K562 (cell line): ENCODE measurements around the gene ATXN7L1. TPM values are rescaled to one million over a fixed set of nuclear protein-coding genes. Genes with fewer than 3 reads are reported as not detected.

Experiments used
- ATAC-seq: fragments of 200-7000 bp; cut with Tn5 transposase; 3 replicates; pipeline ENCODE4 v1.9.1; 2020; ENCODE audit warnings: moderate library complexity
- BruUV-seq: library from RNA; stranded (reverse); fragments of 400-500 nt; replicated peaks from 2 replicates; lab custom pipeline; 2021; lab: Mats Ljungman, UMichigan
- CTCF ChIA-PET: fragments of 300-600 bp; formaldehyde crosslinking; extraction: SDS; loops from one replicate; lab custom pipeline; 2021; ENCODE audit warnings: low intra/inter-chr PET ratio; lab: Yijun Ruan, JAX
- POLR2A ChIA-PET: fragments of 300-600, 350-650 bp; sonication (Branson Sonifier 250); formaldehyde crosslinking; extraction: SDS; loops from one replicate; lab custom pipeline; 2021; ENCODE audit warnings: antibody characterized with exemption, inconsistent platforms; lab: Yijun Ruan, JAX
- DNase-seq, 4 experiments: peaks; one replicate each; pipeline versions ENCODE4 v3.0.0 to v3.0.0-alpha.2; 2011 to 2018; ENCODE audit warnings: low spot score in 3 of 4, mixed read lengths in 3 of 4; ENCODE audit errors: extremely low read depth in 1 of 4
- FAIRE-seq: peaks from 2 replicates; lab custom pipeline; 2011; peaks lifted over from hg19 to GRCh38; lab: Jason Lieb, UNC
- H2AFZ ChIP-seq: 2 replicates; pipeline ENCODE4 v1.6.0; 2011; ENCODE audit warnings: low read depth, low read length, control low read depth, inconsistent platforms
- H3K27ac ChIP-seq: fragments of 200-600 bp; 3 replicates; pipeline ENCODE4 v1.8.0; 2011; ENCODE audit warnings: low read depth, mild to moderate bottlenecking, control low read depth, inconsistent platforms, low read length, moderate library complexity, mixed read lengths; ENCODE audit errors: extremely low read depth
- H3K27me3 ChIP-seq, 2 experiments: fragments of 300-600 bp in 1 of 2; 2 replicates in 1 of 2; 3 replicates in 1 of 2; pipeline versions ENCODE4 v1.6.0 to v1.8.0; 2011; ENCODE audit warnings: inconsistent platforms in 2 of 2, low read length in 2 of 2, mild to moderate bottlenecking in 1 of 2, mixed read lengths in 1 of 2, moderate library complexity in 1 of 2; ENCODE audit not compliant: control insufficient read depth in 2 of 2, insufficient read depth in 2 of 2
- H3K36me3 ChIP-seq: fragments of 300-600 bp; 3 replicates; pipeline ENCODE4 v1.8.0; 2011; ENCODE audit warnings: mild to moderate bottlenecking, low read length, inconsistent platforms; ENCODE audit not compliant: control insufficient read depth, insufficient read depth
- H3K4me1 ChIP-seq, 2 experiments: fragments of 200-600 bp in 1 of 2; replicated peaks in 1 of 2; 2 replicates in 1 of 2; 3 replicates in 1 of 2; pipeline versions ENCODE4 v1.5.1 to v1.8.0; 2011; ENCODE audit warnings: inconsistent platforms in 2 of 2, low read length in 2 of 2, mild to moderate bottlenecking in 1 of 2, mixed read lengths in 1 of 2, moderate library complexity in 1 of 2; ENCODE audit not compliant: control insufficient read depth in 2 of 2, insufficient read depth in 2 of 2
- H3K4me2 ChIP-seq: 2 replicates; pipeline ENCODE4 v1.6.1; 2011; ENCODE audit warnings: low read length, control low read depth, inconsistent platforms, mixed read lengths; ENCODE audit not compliant: insufficient read depth
- H3K4me3 ChIP-seq: fragments of 200-600 bp; sonication (generic), shearing (Covaris generic); 2 replicates; pipeline ENCODE4 v1.5.1; 2016; ENCODE audit warnings: control low read depth, inconsistent platforms
- H3K79me2 ChIP-seq: fragments of 200-600 bp; 3 replicates; pipeline ENCODE4 v1.8.0; 2011; ENCODE audit warnings: low read length, inconsistent platforms; ENCODE audit not compliant: control insufficient read depth, insufficient read depth
- H3K9ac ChIP-seq, 2 experiments: 2 replicates each; pipeline versions ENCODE4 v1.6.0 to v1.6.1; 2011; ENCODE audit warnings: low read depth in 2 of 2, low read length in 2 of 2, control low read depth in 1 of 2, inconsistent platforms in 1 of 2, mild to moderate bottlenecking in 1 of 2, mixed read lengths in 1 of 2; ENCODE audit not compliant: insufficient read depth in 1 of 2
- H3K9me1 ChIP-seq: one replicate; pipeline ENCODE4 v1.6.0; 2011; ENCODE audit warnings: inconsistent platforms, mild to moderate bottlenecking, low read length, moderate library complexity; ENCODE audit not compliant: control insufficient read depth, insufficient read depth
- H3K9me3 ChIP-seq: replicated peaks from 2 replicates; pipeline ENCODE4 v1.5.1; 2011; ENCODE audit warnings: low read depth, low read length, inconsistent platforms; ENCODE audit not compliant: control insufficient read depth, insufficient read depth
- H4K20me1 ChIP-seq: replicated peaks from 2 replicates; pipeline ENCODE4 v1.6.1; 2011; ENCODE audit warnings: low read length, inconsistent platforms, mixed read lengths; ENCODE audit not compliant: control insufficient read depth, insufficient read depth
- CEBPB ChIP-seq: fragments of 450-650 bp; IDR thresholded peaks from 2 replicates; pipeline ENCODE4 v1.6.1; 2016; ENCODE audit warnings: missing genetic modification characterization, missing compliant biosample characterization
- CEBPG ChIP-seq, 3 experiments: fragments of 200-800 bp in 1 of 3; sonication (Bioruptor generic) in 1 of 3; sonication (generic) in 1 of 3; formaldehyde crosslinking in 1 of 3; IDR thresholded peaks in 2 of 3; conservative IDR thresholded peaks in 1 of 3; 2 replicates each; pipeline versions ENCODE4 v1.6.1 to v1.8.0; 2016 to 2022; ENCODE audit warnings: missing compliant biosample characterization in 2 of 3, missing genetic modification characterization in 2 of 3, mild to moderate bottlenecking in 1 of 3, missing genetic modification reagents in 1 of 3
- WGBS: fragments of 100-300 bp; shearing (Covaris generic); methylation state at CpG from one replicate; pipeline ENCODE4 v1.1.6; 2016; ENCODE audit warnings: low coverage, mixed read lengths; ENCODE audit not compliant: insufficient coverage; ENCODE audit errors: missing lambda C conversion rate; 5-methylcytosine and 5-hydroxymethylcytosine counted together
- in situ Hi-C: fragments of 300-500 bp; cut with MboI; formaldehyde crosslinking; loops from 4 replicates; pipeline ENCODE4 v1.15.0; 2018; ENCODE audit warnings: inconsistent platforms, mixed read lengths
- intact Hi-C: fragments of 100-400 bp; cut with micrococcal nuclease; formaldehyde crosslinking; loops from 2 replicates; pipeline ENCODE4 v1.14.2; 2022
- polyA plus RNA-seq, 8 experiments: library from polyadenylated mRNA; depleted of rRNA in 4 of 8; stranded (reverse) in 5 of 8; unstranded in 3 of 8; fragments of >200 nt; fragmentation: Nextera tagmentation in 2 of 8; fragmentation: Illumina TruSeq in 1 of 8; extraction: Ambion mirVana in 2 of 8; extraction: Trizol in 1 of 8; gene quantifications; 2 replicates each; pipeline versions ENCODE4 v1.2.1 to v1.2.3, GENCODE V29; 2011 to 2014; ENCODE audit warnings: inconsistent platforms in 1 of 8, missing spikeins in 1 of 8
- total RNA-seq, 7 experiments: library from RNA; depleted of rRNA in 6 of 7; stranded (reverse); fragments of >200 nt in 6 of 7; fragmentation: Illumina TruSeq in 2 of 7; extraction: Trizol in 2 of 7; gene quantifications; 2 replicates each; pipeline versions ENCODE4 v1.2.1 to v1.2.3, GENCODE V29; 2011 to 2021; ENCODE audit warnings: low replicate concordance in 1 of 7
- TF ChIP-seq, protein P1 (sequence below), 2 experiments: fragments of 450-650 bp in 1 of 2; sonication (generic) in 1 of 2; formaldehyde crosslinking in 1 of 2; IDR thresholded peaks in 1 of 2; conservative IDR thresholded peaks in 1 of 2; 2 replicates each; pipeline versions ENCODE4 v1.6.1 to v1.8.1; 2016 to 2023; ENCODE audit warnings: mild to moderate bottlenecking in 2 of 2, moderate library complexity in 2 of 2, inconsistent platforms in 1 of 2, missing genetic modification reagents in 1 of 2
- TF ChIP-seq, protein P2 (sequence below): fragments of 450-650 bp; formaldehyde crosslinking; IDR thresholded peaks from 2 replicates; pipeline ENCODE4 v1.4.0; 2022; ENCODE audit warnings: missing genetic modification characterization

Gene ATXN7L1
- total and polyA plus RNA-seq, 9 of the 15 experiments (the other 6 are each of a cell fraction or from before 2014, with no cell fraction given): 6.6 to 13.7 (median 10.7) TPM

GRCh38 chr7:105724688-105725087, 151.7 kb downstream of the ATXN7L1 start:
- no peaks in the 10 kb centered on the region for H3K9me1 ChIP-seq
- 5% methylated on average over 2 of the region's 2 CpGs for WGBS
- CTCF ChIA-PET: no interaction called here
- no peak overlapping the region for H3K9ac ChIP-seq
- DNase-seq: no peak
- H3K79me2 ChIP-seq: no peaks in the 10 kb centered on the region
- no peaks in the 10 kb centered on the region; the same call in 1 of the 2 replicates for H4K20me1 ChIP-seq
- H3K4me3 ChIP-seq: no peak overlapping the region
- TF ChIP-seq CEBPB (tag) (peak; percentile 65), CEBPG (CRISPR knock-in tag; IDR thresholded peaks at IDR 0.05) (no peak), CEBPG (tag; conservative IDR thresholded peaks at IDR 0.05 in 1 of 2, IDR thresholded peaks at IDR 0.05 in 1 of 2) (peak; percentile 52 to 57; a peak in 3 of 4 replicates)
- TF ChIP-seq, protein P1, sequence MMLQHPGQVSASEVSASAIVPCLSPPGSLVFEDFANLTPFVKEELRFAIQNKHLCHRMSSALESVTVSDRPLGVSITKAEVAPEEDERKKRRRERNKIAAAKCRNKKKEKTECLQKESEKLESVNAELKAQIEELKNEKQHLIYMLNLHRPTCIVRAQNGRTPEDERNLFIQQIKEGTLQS (IDR thresholded peaks at IDR 0.05): peak; percentile 75
- TF ChIP-seq, protein P1 (CRISPR knock-in tag; conservative IDR thresholded peaks at IDR 0.05): no peak
- TF ChIP-seq, protein P2, sequence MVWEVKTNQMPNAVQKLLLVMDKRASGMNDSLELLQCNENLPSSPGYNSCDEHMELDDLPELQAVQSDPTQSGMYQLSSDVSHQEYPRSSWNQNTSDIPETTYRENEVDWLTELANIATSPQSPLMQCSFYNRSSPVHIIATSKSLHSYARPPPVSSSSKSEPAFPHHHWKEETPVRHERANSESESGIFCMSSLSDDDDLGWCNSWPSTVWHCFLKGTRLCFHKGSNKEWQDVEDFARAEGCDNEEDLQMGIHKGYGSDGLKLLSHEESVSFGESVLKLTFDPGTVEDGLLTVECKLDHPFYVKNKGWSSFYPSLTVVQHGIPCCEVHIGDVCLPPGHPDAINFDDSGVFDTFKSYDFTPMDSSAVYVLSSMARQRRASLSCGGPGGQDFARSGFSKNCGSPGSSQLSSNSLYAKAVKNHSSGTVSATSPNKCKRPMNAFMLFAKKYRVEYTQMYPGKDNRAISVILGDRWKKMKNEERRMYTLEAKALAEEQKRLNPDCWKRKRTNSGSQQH: no peak
- TF ChIP-seq, all 486 proteins: peak for 3
- no peak overlapping the region for H2AFZ ChIP-seq
- H3K4me2 ChIP-seq: no peak overlapping the region
- POLR2A ChIA-PET: interaction anchor here (0.9 kb wide), 1 partner anchor 18 kb away, joined by 3 read pairs; no protein-coding TSS in a partner anchor
- H3K27me3 ChIP-seq: peaks cover 8 to 17% of the 10 kb centered on the region in 2 experiments; a peak in 3 of 5 replicates
- no peaks in the 10 kb centered on the region for H3K4me1 ChIP-seq
- FAIRE-seq (no peak), ATAC-seq (no peak)
- intact Hi-C loops: no loop called here
- no peak overlapping the region for H3K27ac ChIP-seq
- no peaks in the 10 kb centered on the region for H3K36me3 ChIP-seq
- H3K9me3 ChIP-seq: no peaks in the 10 kb centered on the region
- no TSS peak for BruUV-seq
- in situ Hi-C loops: no loop called here
